Heart left ventricle (tissue), 13 donors: ENCODE data around the gene BLCAP.

Source experiments
- POLR2A ChIP-seq, 2 donors: fragments of 450-650 bp; IDR thresholded peaks; one replicate each; pipeline ENCODE4 v1.6.1; 2017; ENCODE audit warnings: antibody characterized with exemption in 2 of 2, mild to moderate bottlenecking in 2 of 2, moderate library complexity in 2 of 2
- TF ChIP-seq, protein P1 (sequence below), 12 donors: fragments of 200-600 bp; sonication (generic) in 4 of 12; IDR thresholded peaks; one replicate each; pipeline versions ENCODE4 v1.5.0 to v1.8.0; 2018 to 2022; ENCODE audit warnings: antibody characterized with exemption in 12 of 12, mild to moderate bottlenecking in 5 of 12
- donor health status: ischemic (EF 13 %, LVEDD 7.1; RV severe dilation, severe dysfunction).
- donor health status: DM: no; HTN: yes; CAD: no.
- donor health status: DM: no; HTN: no; CAD: no.
- donor health status: ischemic (EF 25% LVEDD 6.9; RV normal size, moderate dysfunction).
- donor health status: ischemic (EF 25% LVEDD 5.7; RV mildly dilated, moderate dysfunction).
- donor health status: ischemic (EF 35%, LVEDD 5.7; RV mildly dilated, moderate dysfunction).
- donor health status: nonischemic (EF 11% LVEDD 7.7; RV severe dilation, severe dysfunction).
- donor health status: DM: yes; HTN: yes; CAD: no.
- donor health status: PGD.
- donor health status: ischemic (EF 29% LVEDD 5.4; RV normal size, mild dysfunction).
- donor health status: nonischemic (EF 23%, LVEDD 6.1; RV moderate dilation, normal function).

DNA sequence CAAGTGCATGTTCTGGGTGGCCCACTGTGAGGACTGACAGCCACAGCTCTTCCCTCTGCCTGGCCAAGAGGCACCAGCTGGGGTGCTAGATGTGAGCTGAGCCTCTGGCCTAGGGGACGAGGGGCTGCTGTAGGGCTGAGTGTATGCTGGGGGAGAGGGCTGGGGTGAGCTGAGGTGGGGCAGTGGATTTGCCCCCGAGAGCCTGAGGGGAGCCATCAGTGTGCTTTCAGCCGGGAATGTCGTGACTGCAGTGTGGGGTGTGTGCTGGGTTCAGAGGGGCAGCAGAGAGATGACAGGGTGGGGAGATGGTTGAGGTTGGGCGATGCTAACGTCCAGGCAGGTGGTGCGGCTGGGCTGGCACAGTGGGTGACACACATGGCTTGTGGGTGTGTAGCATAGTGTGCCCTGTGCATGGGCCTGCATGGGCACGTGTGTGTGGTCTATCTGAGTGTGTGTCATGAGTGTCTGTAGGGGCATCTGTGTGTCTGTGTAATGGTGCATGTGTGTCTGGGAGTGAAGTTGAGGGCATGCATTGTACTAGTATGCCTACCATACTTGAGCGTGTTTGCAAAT is 46.0 kb upstream of the BLCAP start:
- TF ChIP-seq, protein P1, sequence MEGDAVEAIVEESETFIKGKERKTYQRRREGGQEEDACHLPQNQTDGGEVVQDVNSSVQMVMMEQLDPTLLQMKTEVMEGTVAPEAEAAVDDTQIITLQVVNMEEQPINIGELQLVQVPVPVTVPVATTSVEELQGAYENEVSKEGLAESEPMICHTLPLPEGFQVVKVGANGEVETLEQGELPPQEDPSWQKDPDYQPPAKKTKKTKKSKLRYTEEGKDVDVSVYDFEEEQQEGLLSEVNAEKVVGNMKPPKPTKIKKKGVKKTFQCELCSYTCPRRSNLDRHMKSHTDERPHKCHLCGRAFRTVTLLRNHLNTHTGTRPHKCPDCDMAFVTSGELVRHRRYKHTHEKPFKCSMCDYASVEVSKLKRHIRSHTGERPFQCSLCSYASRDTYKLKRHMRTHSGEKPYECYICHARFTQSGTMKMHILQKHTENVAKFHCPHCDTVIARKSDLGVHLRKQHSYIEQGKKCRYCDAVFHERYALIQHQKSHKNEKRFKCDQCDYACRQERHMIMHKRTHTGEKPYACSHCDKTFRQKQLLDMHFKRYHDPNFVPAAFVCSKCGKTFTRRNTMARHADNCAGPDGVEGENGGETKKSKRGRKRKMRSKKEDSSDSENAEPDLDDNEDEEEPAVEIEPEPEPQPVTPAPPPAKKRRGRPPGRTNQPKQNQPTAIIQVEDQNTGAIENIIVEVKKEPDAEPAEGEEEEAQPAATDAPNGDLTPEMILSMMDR (IDR thresholded peaks at IDR 0.05): no peak
- TF ChIP-seq POLR2A (IDR thresholded peaks at IDR 0.05): no peak
